HEK293 (cell line): ENCODE results near the gene PDE2A.

Experiments used
- CTCF ChIA-PET: fragments of 350-600 bp; formaldehyde crosslinking; extraction: SDS; loops from one replicate; lab custom pipeline; 2021; ENCODE audit warnings: antibody characterized with exemption; lab: Yijun Ruan, JAX
- POLR2A ChIA-PET: fragments of 300-600 bp; formaldehyde crosslinking; extraction: SDS; loops from one replicate; lab custom pipeline; 2020; ENCODE audit warnings: antibody characterized with exemption, inconsistent platforms; lab: Yijun Ruan, JAX
- H3K27ac ChIP-seq: fragments of 200-500 bp; sonication (Bioruptor generic); 2 replicates; pipeline ENCODE4 v1.5.1; 2014; ENCODE audit warnings: low read depth, low read length, control low read depth, inconsistent platforms; ENCODE audit errors: extremely low read depth
- H3K36me3 ChIP-seq, 2 experiments: fragments of 200-500 bp in 1 of 2; sonication (Bioruptor generic) in 1 of 2; 1 replicate in 1 of 2; 2 replicates in 1 of 2; pipeline ENCODE4 v1.5.1; 2014 to 2017; ENCODE audit warnings: inconsistent platforms in 2 of 2, low read length in 2 of 2; ENCODE audit not compliant: control insufficient read depth in 2 of 2, insufficient read depth in 1 of 2
- H3K4me1 ChIP-seq: fragments of 200-500 bp; sonication (Bioruptor generic); 2 replicates; pipeline ENCODE4 v1.5.1; 2014; ENCODE audit warnings: mild to moderate bottlenecking, low read length, inconsistent platforms; ENCODE audit not compliant: control insufficient read depth, insufficient read depth
- H3K4me3 ChIP-seq: 2 replicates; pipeline ENCODE4 v1.5.1; 2011; ENCODE audit warnings: low read depth, mild to moderate bottlenecking, control low read depth, low read length, moderate library complexity
- H3K9me3 ChIP-seq: fragments of 200-500 bp; sonication (Bioruptor generic); 2 replicates; pipeline ENCODE4 v1.5.1; 2014; ENCODE audit warnings: low read depth, low read length, inconsistent platforms; ENCODE audit not compliant: control insufficient read depth, insufficient read depth
- IKZF3 ChIP-seq: fragments of 450-650 bp; IDR thresholded peaks from 2 replicates; pipeline ENCODE4 v1.5.0; 2018; ENCODE audit warnings: missing biosample characterization, mild to moderate bottlenecking, missing genetic modification characterization, moderate library complexity
- MZF1 ChIP-seq: fragments of 450-650 bp; formaldehyde crosslinking; IDR thresholded peaks from 2 replicates; pipeline ENCODE4 v1.5.1; 2017; ENCODE audit warnings: missing biosample characterization, missing genetic modification characterization, borderline replicate concordance
- OVOL3 ChIP-seq: fragments of 450-650 bp; formaldehyde crosslinking; IDR thresholded peaks from 2 replicates; pipeline ENCODE4 v1.5.1; 2016; ENCODE audit warnings: missing biosample characterization, missing genetic modification characterization
- PATZ1 ChIP-seq: fragments of 450-650 bp; formaldehyde crosslinking; IDR thresholded peaks from 2 replicates; pipeline ENCODE4 v1.5.1; 2016; ENCODE audit warnings: missing biosample characterization, missing genetic modification characterization
- SALL2 ChIP-seq: fragments of 450-650 bp; formaldehyde crosslinking; IDR thresholded peaks from 2 replicates; pipeline ENCODE4 v1.5.0; 2017; ENCODE audit warnings: missing biosample characterization, mild to moderate bottlenecking, missing genetic modification characterization, borderline replicate concordance
- ZIC2 ChIP-seq: fragments of 450-650 bp; formaldehyde crosslinking; IDR thresholded peaks from 2 replicates; pipeline ENCODE4 v1.5.1; 2016; ENCODE audit warnings: missing biosample characterization, missing genetic modification characterization
- ZNF18 ChIP-seq: fragments of 450-650 bp; formaldehyde crosslinking; IDR thresholded peaks from 2 replicates; pipeline ENCODE4 v1.5.1; 2016; ENCODE audit warnings: missing biosample characterization, missing genetic modification characterization
- ZNF184 ChIP-seq: fragments of 450-650 bp; IDR thresholded peaks from 2 replicates; pipeline ENCODE4 v1.5.1; 2018; ENCODE audit warnings: missing biosample characterization, mild to moderate bottlenecking, missing genetic modification characterization
- ZNF23 ChIP-seq: fragments of 450-650 bp; formaldehyde crosslinking; IDR thresholded peaks from 2 replicates; pipeline ENCODE4 v1.5.1; 2016; ENCODE audit warnings: missing biosample characterization, missing genetic modification characterization, borderline replicate concordance
- ZNF266 ChIP-seq: fragments of 450-650 bp; formaldehyde crosslinking; IDR thresholded peaks from 2 replicates; pipeline ENCODE4 v1.5.1; 2016; ENCODE audit warnings: missing biosample characterization, missing genetic modification characterization, low read depth
- ZNF280C ChIP-seq: fragments of 450-650 bp; formaldehyde crosslinking; IDR thresholded peaks from 2 replicates; pipeline ENCODE4 v1.5.1; 2016; ENCODE audit warnings: missing biosample characterization, missing genetic modification characterization
- ZNF324 ChIP-seq: fragments of 450-650 bp; formaldehyde crosslinking; IDR thresholded peaks from 2 replicates; pipeline ENCODE4 v1.5.1; 2016; ENCODE audit warnings: missing biosample characterization, missing genetic modification characterization
- ZNF548 ChIP-seq: fragments of 450-650 bp; formaldehyde crosslinking; IDR thresholded peaks from 2 replicates; pipeline ENCODE4 v1.5.1; 2016; ENCODE audit warnings: missing biosample characterization, missing genetic modification characterization
- ZNF558 ChIP-seq: fragments of 450-650 bp; formaldehyde crosslinking; IDR thresholded peaks from 2 replicates; pipeline ENCODE4 v1.5.1; 2016; ENCODE audit warnings: missing biosample characterization, missing genetic modification characterization
- ZNF660 ChIP-seq: fragments of 450-650 bp; IDR thresholded peaks from 2 replicates; pipeline ENCODE4 v1.5.1; 2018; ENCODE audit warnings: missing biosample characterization, mild to moderate bottlenecking, missing genetic modification characterization
- ZNF843 ChIP-seq: fragments of 450-650 bp; formaldehyde crosslinking; IDR thresholded peaks from 2 replicates; pipeline ENCODE4 v1.5.1; 2016; ENCODE audit warnings: missing biosample characterization, missing genetic modification characterization

The PDE2A gene

GRCh38 chr11:72631806-72632731 is 42.2 kb downstream of the PDE2A start:
- Histone ChIP-seq H3K27ac (no peak overlapping the region), H3K36me3 (no peaks in the 10 kb centered on the region), H3K9me3 (no peaks in the 10 kb centered on the region), H3K4me3 (no peak overlapping the region), H3K4me1 (no peaks in the 10 kb centered on the region)
- TF ChIP-seq ZNF266 (tag by site-specific recombination) (no peak), MZF1 (no peak), IKZF3 (tag by site-specific recombination) (no peak), ZNF23 (no peak), ZIC2 (no peak), ZNF18 (no peak), ZNF558 (no peak)
- ChIA-PET CTCF (no interaction called here), POLR2A (no interaction called here)

- ChIA-PET CTCF (interaction anchor here (0.6 to 0.9 kb wide), 3 partner anchors 35 to 448 kb away, joined by 3 to 8 read pairs (median 3); no protein-coding TSS in a partner anchor), POLR2A (no interaction called here)
- no peak overlapping the region for H3K4me3 ChIP-seq
- H3K9me3 ChIP-seq: no peaks in the 10 kb centered on the region
- no peak overlapping the region for H3K27ac ChIP-seq
- no peaks in the 10 kb centered on the region for H3K4me1 ChIP-seq
- TF ChIP-seq SALL2 (no peak), ZNF184 (tag by site-specific recombination) (no peak), ZNF548 (tag by site-specific recombination) (no peak), PATZ1 (tag by site-specific recombination) (no peak), ZNF324 (tag by site-specific recombination) (no peak), ZNF843 (tag by site-specific recombination) (no peak), OVOL3 (tag by site-specific recombination) (no peak), ZNF660 (tag by site-specific recombination) (no peak)
- H3K36me3 ChIP-seq: no peaks in the 10 kb centered on the region
Observed at GRCh38 chr11:72630104-72630852, 43.9 kb downstream of the PDE2A start.

GRCh38 chr11:72629266-72629665 is 45.0 kb downstream of the PDE2A start:
- ChIA-PET CTCF (interaction anchor here (0.9 to 1.3 kb wide), 2 partner anchors 36 to 42 kb away, joined by 3 to 5 read pairs; no protein-coding TSS in a partner anchor), POLR2A (no interaction called here)
- Histone ChIP-seq H3K9me3 (no peaks in the 10 kb centered on the region), H3K4me1 (no peaks in the 10 kb centered on the region), H3K36me3 (no peaks in the 10 kb centered on the region), H3K4me3 (no peak overlapping the region), H3K27ac (no peak overlapping the region)
- TF ChIP-seq ZIC2 (peak; percentile 84), ZNF280C (no peak)
